ENCODE measurements around the gene NRDE2. TPM values are rescaled to one million over a fixed set of nuclear protein-coding genes. Genes with fewer than 3 reads are reported as not detected.

The NRDE2 gene
- total and polyA plus RNA-seq, 7 donors, result 5.8 to 21.8 (median 11.0) TPM

GRCh38 chr14:90294872-90295271 lies 36.9 kb downstream of the NRDE2 start:
- TF ChIP-seq CTCF (IDR thresholded peaks at IDR 0.05), result no peak
- H3K27me3 ChIP-seq (ENCODE audit: insufficient read depth in 3 of 3, low read length in 2 of 3), result no peaks in the 10 kb centered on the region
- H3K36me3 ChIP-seq (ENCODE audit: insufficient read depth in 1 of 2, low read depth in 1 of 2), result peaks cover 7 to 86% of the 10 kb centered on the region in 2 donors
- 69 to 89% (median 73%) methylated on average over 2 of the region's 2 CpGs for WGBS, 3 donors
- H3K9me3 ChIP-seq, result no peaks in the 10 kb centered on the region
- no peak overlapping the region for H3K4me3 ChIP-seq
- ATAC-seq, result no peak
- peaks cover 16% of the 10 kb centered on the region for H3K4me1 ChIP-seq
- DNase-seq, result no peak
- no peak overlapping the region for H3K27ac ChIP-seq
- intact Hi-C loops (cut with DNase I), result no loop called here

- no peak for ATAC-seq
- peaks cover 7% of the 10 kb centered on the region for H3K4me1 ChIP-seq
- no peak overlapping the region for H3K27ac ChIP-seq
Measured at GRCh38 chr14:90293766-90294730, 37.7 kb downstream of the NRDE2 start.

GRCh38 chr14:90291699-90292098 lies 40.0 kb downstream of the NRDE2 start:
- DNase-seq, result no peak
- Histone ChIP-seq H3K9me3 (no peaks in the 10 kb centered on the region), H3K4me3 (no peak overlapping the region), H3K4me1 (no peaks in the 10 kb centered on the region), H3K27ac (no peak overlapping the region), H3K36me3 (ENCODE audit: insufficient read depth in 1 of 2, low read depth in 1 of 2) (peaks cover 7 to 97% of the 10 kb centered on the region in 2 donors), H3K27me3 (ENCODE audit: insufficient read depth in 3 of 3, low read length in 2 of 3) (no peaks in the 10 kb centered on the region)
- no peak for TF ChIP-seq CTCF (IDR thresholded peaks at IDR 0.05)
- ATAC-seq, result no peak
- 77 to 88% (median 80%) methylated on average over 7 of the region's 7 CpGs for WGBS, 3 donors
- intact Hi-C loops (cut with DNase I), result no loop called here

More at GRCh38 chr14:90293766-90294730, 37.7 kb downstream of the NRDE2 start:
- H3K9me3 ChIP-seq, result no peaks in the 10 kb centered on the region
- H3K36me3 ChIP-seq (ENCODE audit: insufficient read depth in 1 of 2, low read depth in 1 of 2), result peaks cover 7 to 94% of the 10 kb centered on the region in 2 donors
- H3K27me3 ChIP-seq (ENCODE audit: insufficient read depth in 3 of 3, low read length in 2 of 3), result no peaks in the 10 kb centered on the region
- no peak overlapping the region for H3K4me3 ChIP-seq
- WGBS, 3 donors, result 92 to 93% (median 92%) methylated on average over 11 of the region's 11 CpGs
- no peak for TF ChIP-seq CTCF (IDR thresholded peaks at IDR 0.05)
- intact Hi-C loops (cut with DNase I), result no loop called here
- no peak for DNase-seq

- Histone ChIP-seq H3K4me3 (no peak overlapping the region), H3K27me3 (ENCODE audit: insufficient read depth in 3 of 3, low read length in 2 of 3) (no peaks in the 10 kb centered on the region), H3K36me3 (ENCODE audit: insufficient read depth in 1 of 2, low read depth in 1 of 2) (peaks cover 7 to 96% of the 10 kb centered on the region in 2 donors), H3K27ac (no peak overlapping the region), H3K9me3 (no peaks in the 10 kb centered on the region), H3K4me1 (no peaks in the 10 kb centered on the region)
- DNase-seq (no peak), ATAC-seq (no peak)
- 86 to 92% (median 90%) methylated on average over 6 of the region's 6 CpGs for whole genome bisulfite sequencing, 3 donors
- no peak for TF ChIP-seq CTCF (IDR thresholded peaks at IDR 0.05)
- intact Hi-C loops (cut with DNase I), result no loop called here
Measured at GRCh38 chr14:90290337-90291011, 41.3 kb downstream of the NRDE2 start.

Measured in psoas muscle (tissue), 8 donors.